ENCODE data around the gene NMU.
"Not testable (repeated sequence)": the region's sequence is repeated elsewhere in the genome, so short reads cannot be mapped to it uniquely, and the experiment has no call there.

DNA sequence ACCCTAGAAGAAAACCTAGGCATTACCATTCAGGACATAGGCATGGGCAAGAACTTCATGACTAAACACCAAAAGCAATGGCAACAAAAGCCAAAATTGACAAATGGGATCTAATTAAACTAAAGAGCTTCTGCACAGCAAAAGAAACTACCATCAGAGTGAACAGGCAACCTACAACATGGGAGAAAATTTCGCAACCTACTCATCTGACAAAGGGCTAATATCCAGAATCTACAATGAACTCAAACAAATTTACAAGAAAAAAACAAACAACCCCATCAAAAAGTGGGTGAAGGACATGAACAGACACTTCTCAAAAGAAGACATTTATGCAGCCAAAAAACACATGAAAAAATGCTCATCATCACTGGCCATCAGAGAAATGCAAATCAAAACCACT, 12.0 kb downstream of the NMU start:
- not testable (repeated sequence) for TF ChIP-seq CTCF, POLR2A, POLR2AphosphoS5 (IDR thresholded peaks at IDR 0.05)
